H1 (cell line): ENCODE results near the gene LAMA3. TPM values are rescaled to one million over a fixed set of nuclear protein-coding genes. Genes with fewer than 3 reads are reported as not detected.

ENCODE experiments used
- CTCF ChIA-PET: fragments of 300-600 bp; sonication (Branson Sonifier 250); formaldehyde crosslinking; loops from one replicate; lab custom pipeline; 2021; ENCODE audit not compliant: partially characterized antibody; lab: Charles Lee
- POLR2A ChIA-PET: fragments of 300-600 bp; sonication (Branson Sonifier 250); formaldehyde crosslinking; loops from one replicate; lab custom pipeline; 2021; ENCODE audit warnings: inconsistent platforms; ENCODE audit not compliant: partially characterized antibody; lab: Charles Lee
- DNase-seq, 2 experiments: peaks; one replicate each; pipeline versions ENCODE4 v3.0.0 to v3.0.0-alpha.2; 2010 to 2022; ENCODE audit warnings: low spot score in 2 of 2, low read depth in 1 of 2, mixed read lengths in 1 of 2
- FAIRE-seq: peaks from 2 replicates; lab custom pipeline; 2011; peaks lifted over from hg19 to GRCh38; lab: Jason Lieb, UNC
- H2AFZ ChIP-seq: 2 replicates; pipeline ENCODE4 v1.8.1; 2012; ENCODE audit warnings: low read length, inconsistent platforms
- H2AK5ac ChIP-seq: 2 replicates; pipeline ENCODE4 v1.6.1; 2013; ENCODE audit warnings: low read depth, low read length
- H2BK120ac ChIP-seq: replicated peaks from 2 replicates; pipeline ENCODE3; 2013; ENCODE audit warnings: low read depth, low read length, inconsistent platforms
- H2BK12ac ChIP-seq: 2 replicates; pipeline ENCODE4 v1.6.1; 2013; ENCODE audit warnings: low read depth, low read length
- H2BK15ac ChIP-seq: 2 replicates; pipeline ENCODE4 v1.6.1; 2013; ENCODE audit warnings: low read length
- H2BK20ac ChIP-seq: 2 replicates; pipeline ENCODE4 v1.6.1; 2013; ENCODE audit warnings: low read length
- H2BK5ac ChIP-seq: 2 replicates; pipeline ENCODE4 v1.6.1; 2013; ENCODE audit warnings: low read depth, low read length
- H3K14ac ChIP-seq: 2 replicates; pipeline ENCODE4 v1.6.1; 2013; ENCODE audit warnings: inconsistent platforms; ENCODE audit not compliant: insufficient read length
- H3K18ac ChIP-seq: 2 replicates; pipeline ENCODE4 v1.6.1; 2013; ENCODE audit warnings: low read length; ENCODE audit errors: extremely low read depth
- H3K23ac ChIP-seq: 2 replicates; pipeline ENCODE4 v1.6.1; 2013; ENCODE audit warnings: inconsistent platforms; ENCODE audit not compliant: insufficient read length
- H3K23me2 ChIP-seq: 2 replicates; pipeline ENCODE4 v1.6.1; 2013; ENCODE audit warnings: low read depth, low read length
- H3K27ac ChIP-seq: 2 replicates; pipeline ENCODE4 v1.6.1; 2011; ENCODE audit warnings: low read depth, low read length, inconsistent platforms
- H3K27me3 ChIP-seq, 4 experiments: replicated peaks in 1 of 4; 1 replicate in 1 of 4; 2 replicates in 3 of 4; pipeline versions ENCODE4 v1.6.1 to v1.8.1; 2011 to 2013; ENCODE audit warnings: low read length in 3 of 4, mild to moderate bottlenecking in 3 of 4, inconsistent platforms in 2 of 4, mixed read lengths in 2 of 4, moderate library complexity in 1 of 4; ENCODE audit not compliant: control insufficient read depth in 3 of 4, insufficient read depth in 3 of 4; ENCODE audit errors: extremely low read depth in 1 of 4
- H3K36me3 ChIP-seq, 4 experiments: 2 replicates each; pipeline versions ENCODE4 v1.6.1 to v1.8.1; 2011 to 2013; ENCODE audit warnings: mild to moderate bottlenecking in 4 of 4, low read length in 3 of 4, moderate library complexity in 2 of 4, control low read depth in 1 of 4, inconsistent platforms in 1 of 4; ENCODE audit not compliant: insufficient read depth in 4 of 4, control insufficient read depth in 2 of 4
- H3K4ac ChIP-seq: replicated peaks from 2 replicates; pipeline ENCODE3; 2013; ENCODE audit warnings: low read length, low read depth, mixed read lengths, inconsistent platforms; ENCODE audit not compliant: insufficient read length
- H3K4me1 ChIP-seq, 4 experiments: replicated peaks in 1 of 4; 1 replicate in 1 of 4; 2 replicates in 3 of 4; pipeline versions ENCODE4 v1.6.1 to v1.8.1; 2011 to 2013; ENCODE audit warnings: low read length in 3 of 4, inconsistent platforms in 2 of 4, mixed read lengths in 1 of 4; ENCODE audit not compliant: insufficient read depth in 4 of 4, control insufficient read depth in 3 of 4
- H3K4me2 ChIP-seq, 2 experiments: 2 replicates each; pipeline versions ENCODE4 v1.6.1 to v1.8.1; 2011 to 2013; ENCODE audit warnings: low read depth in 2 of 2, low read length in 2 of 2, control low read depth in 1 of 2, inconsistent platforms in 1 of 2, mild to moderate bottlenecking in 1 of 2; ENCODE audit not compliant: insufficient read depth in 1 of 2
- H3K4me3 ChIP-seq, 4 experiments: fragments of 200-600, 300-600 bp in 1 of 4; sonication (generic), shearing (Covaris generic), sonication (Bioruptor Twin) in 1 of 4; 2 replicates each; pipeline versions ENCODE4 v1.5.1 to v1.8.1; 2011 to 2016; ENCODE audit warnings: low read length in 4 of 4, low read depth in 3 of 4, control low read depth in 2 of 4, inconsistent platforms in 2 of 4, mild to moderate bottlenecking in 2 of 4, mixed read lengths in 1 of 4, moderate library complexity in 1 of 4; ENCODE audit not compliant: insufficient read depth in 2 of 4; ENCODE audit errors: extremely low read depth in 1 of 4
- H3K56ac ChIP-seq: replicated peaks from 2 replicates; pipeline ENCODE3; 2013; ENCODE audit warnings: low read depth, mild to moderate bottlenecking, mixed read lengths, low read length, inconsistent platforms; ENCODE audit not compliant: insufficient read length
- H3K79me1 ChIP-seq: 2 replicates; pipeline ENCODE4 v1.6.1; 2013; ENCODE audit warnings: low read depth, low read length, control low read depth
- H3K79me2 ChIP-seq, 2 experiments: 2 replicates each; pipeline versions ENCODE4 v1.6.1 to v1.8.1; 2012 to 2013; ENCODE audit warnings: low read length in 2 of 2, mild to moderate bottlenecking in 2 of 2, inconsistent platforms in 1 of 2; ENCODE audit not compliant: insufficient read depth in 2 of 2, control insufficient read depth in 1 of 2
- H3K9ac ChIP-seq, 4 experiments: replicated peaks in 1 of 4; 1 replicate in 1 of 4; 2 replicates in 3 of 4; pipeline versions ENCODE4 v1.6.1 to v1.8.1; 2011 to 2013; ENCODE audit warnings: low read depth in 3 of 4, low read length in 3 of 4, control low read depth in 2 of 4, mild to moderate bottlenecking in 2 of 4, moderate library complexity in 2 of 4, inconsistent platforms in 1 of 4; ENCODE audit errors: extremely low read depth in 1 of 4
- H3K9me3 ChIP-seq, 2 experiments: 2 replicates each; pipeline versions ENCODE4 v1.6.1 to v1.8.1; 2012 to 2013; ENCODE audit warnings: mild to moderate bottlenecking in 2 of 2, moderate library complexity in 2 of 2, control low read depth in 1 of 2, inconsistent platforms in 1 of 2, low read depth in 1 of 2, low read length in 1 of 2, mixed read lengths in 1 of 2; ENCODE audit not compliant: insufficient read depth in 2 of 2
- H4K20me1 ChIP-seq, 2 experiments: replicated peaks in 1 of 2; 2 replicates each; pipeline versions ENCODE3 to v1.8.1; 2011 to 2013; ENCODE audit warnings: inconsistent platforms in 2 of 2, low read length in 2 of 2, mild to moderate bottlenecking in 1 of 2; ENCODE audit not compliant: insufficient read depth in 2 of 2, control insufficient read depth in 1 of 2
- H4K5ac ChIP-seq: 2 replicates; pipeline ENCODE4 v1.6.1; 2013; ENCODE audit warnings: low read length, low read depth, mixed read lengths, inconsistent platforms; ENCODE audit not compliant: insufficient read length
- H4K8ac ChIP-seq: 2 replicates; pipeline ENCODE4 v1.8.0; 2013; ENCODE audit warnings: mild to moderate bottlenecking, moderate library complexity, low read length, inconsistent platforms; ENCODE audit not compliant: insufficient read depth; ENCODE audit errors: extremely low read depth
- H4K91ac ChIP-seq: replicated peaks from 2 replicates; pipeline ENCODE3; 2013; ENCODE audit warnings: low read length, mixed read lengths, inconsistent platforms; ENCODE audit not compliant: insufficient read length
- ATF3 ChIP-seq: IDR thresholded peaks from 2 replicates; pipeline ENCODE4 v1.6.1; 2011; ENCODE audit warnings: low read depth, mild to moderate bottlenecking, low read length; ENCODE audit not compliant: insufficient read depth
- BACH1 ChIP-seq: IDR thresholded peaks from 2 replicates; pipeline ENCODE4 v1.6.1; 2012; ENCODE audit warnings: low read length, improper control_type of control experiment
- CHD2 ChIP-seq: IDR thresholded peaks from 2 replicates; pipeline ENCODE4 v1.6.1; 2012; ENCODE audit warnings: low read length, improper control_type of control experiment
- EZH2 ChIP-seq: fragments of 200-600 bp; sonication (generic); IDR thresholded peaks from 2 replicates; pipeline ENCODE4 v1.7.1; 2012; ENCODE audit warnings: low read depth, mild to moderate bottlenecking, moderate library complexity, low read length, inconsistent platforms; ENCODE audit not compliant: severe bottlenecking
- FOSL1 ChIP-seq: IDR thresholded peaks from 2 replicates; pipeline ENCODE4 v1.6.1; 2011; ENCODE audit warnings: mild to moderate bottlenecking, low read depth, low read length, moderate library complexity; ENCODE audit not compliant: insufficient read depth
- GTF2F1 ChIP-seq: IDR thresholded peaks from 2 replicates; pipeline ENCODE4 v1.6.1; 2012; ENCODE audit warnings: low read depth, low read length, improper control_type of control experiment, borderline replicate concordance
- HDAC6 ChIP-seq: IDR thresholded peaks from one replicate; pipeline ENCODE4 v1.7.1; 2012; ENCODE audit warnings: low read depth, mild to moderate bottlenecking, inconsistent platforms, low read length, moderate library complexity
- JUND ChIP-seq: IDR thresholded peaks from 2 replicates; pipeline ENCODE4 v1.6.1; 2011; ENCODE audit warnings: mild to moderate bottlenecking, improper control_type of control experiment, low read length
- KDM1A ChIP-seq: fragments of 200-600, 300-600 bp; sonication (generic); IDR thresholded peaks from 2 replicates; pipeline ENCODE4 v1.7.1; 2016; ENCODE audit warnings: mild to moderate bottlenecking, low read length, borderline replicate concordance
- POLR2A ChIP-seq, 2 experiments: IDR thresholded peaks; 1 replicate in 1 of 2; 2 replicates in 1 of 2; pipeline ENCODE4 v1.6.1; 2011; ENCODE audit warnings: low read depth in 2 of 2, low read length in 2 of 2, mild to moderate bottlenecking in 2 of 2; ENCODE audit errors: control extremely low read depth in 1 of 2
- RFX5 ChIP-seq: IDR thresholded peaks from 2 replicates; pipeline ENCODE4 v1.6.1; 2011; ENCODE audit warnings: low read depth, low read length, improper control_type of control experiment, borderline replicate concordance
- SIN3A ChIP-seq, 2 experiments: IDR thresholded peaks in 1 of 2; conservative IDR thresholded peaks in 1 of 2; 2 replicates each; pipeline ENCODE4 v1.6.1; 2011 to 2012; ENCODE audit warnings: low read length in 2 of 2, improper control_type of control experiment in 1 of 2, low read depth in 1 of 2, mild to moderate bottlenecking in 1 of 2
- SIX5 ChIP-seq: IDR thresholded peaks from 2 replicates; pipeline ENCODE4 v1.6.1; 2011; ENCODE audit warnings: mild to moderate bottlenecking, low read depth, low read length
- SP1 ChIP-seq: IDR thresholded peaks from 2 replicates; pipeline ENCODE4 v1.6.1; 2011; ENCODE audit warnings: low read depth, low read length
- SUZ12 ChIP-seq: fragments of 200-600 bp; sonication (generic); IDR thresholded peaks from 2 replicates; pipeline ENCODE4 v1.6.1; 2012; ENCODE audit warnings: mild to moderate bottlenecking, inconsistent platforms, low read length, moderate library complexity, mixed read lengths
- WGBS, 2 experiments: shearing (Covaris generic) in 1 of 2; methylation state at CpG; one replicate each; pipeline versions ENCODE4 v1.1.6 to v1.1.7; 2013 to 2015; ENCODE audit warnings: low lambda C conversion rate in 2 of 2, mixed read lengths in 2 of 2, inconsistent platforms in 1 of 2, low coverage in 1 of 2, missing lambda C conversion rate in 1 of 2; ENCODE audit not compliant: insufficient replicate concordance in 2 of 2, insufficient coverage in 1 of 2, insufficient read length in 1 of 2; ENCODE audit errors: extremely low coverage in 1 of 2, missing lambda C conversion rate in 1 of 2; 5-methylcytosine and 5-hydroxymethylcytosine counted together
- polyA plus RNA-seq, 7 experiments: library from polyadenylated mRNA; depleted of rRNA in 3 of 7; stranded (reverse) in 5 of 7; unstranded in 2 of 7; fragments of >200 nt in 5 of 7; fragments of 200-250 nt in 2 of 7; gene quantifications; 1 replicate in 5 of 7; 2 replicates in 1 of 7; 4 replicates in 1 of 7; pipeline versions ENCODE4 v1.2.1 to v1.2.3, GENCODE V29; 2011 to 2013; ENCODE audit warnings: missing spikeins in 2 of 7, mixed read lengths in 2 of 7
- total RNA-seq: library from RNA; stranded (reverse); fragmentation: NEBNext Ultra II Directional; extraction: Animal tissue kit (Norgen Biotek cat#: 25700); gene quantifications from 2 replicates; pipeline ENCODE4 v1.2.1, GENCODE V29; 2021

The LAMA3 gene
- total and polyA plus RNA-seq, 2 of the 8 experiments (the other 6 are each of a cell fraction or from before 2014, with no cell fraction given): 0.76 to 5.0 TPM

GRCh38 chr18:23711426-23711825 lies 22.2 kb downstream of the LAMA3 start:
- H4K20me1 ChIP-seq: no peaks in the 10 kb centered on the region
- H4K8ac ChIP-seq: no peak overlapping the region
- H3K4ac ChIP-seq: no peak overlapping the region
- H3K14ac ChIP-seq: no peak overlapping the region
- no peak for FAIRE-seq
- POLR2A ChIA-PET: interaction anchor here (1.0 kb wide), 1 partner anchor 428 kb away, joined by 3 read pairs; no protein-coding TSS in a partner anchor
- CTCF ChIA-PET: no interaction called here
- H2AFZ ChIP-seq: no peak overlapping the region
- H2BK15ac ChIP-seq: no peak overlapping the region
- H3K18ac ChIP-seq: no peak overlapping the region
- no peak overlapping the region for H2AK5ac ChIP-seq
- no peaks in the 10 kb centered on the region for H3K79me2 ChIP-seq
- H2BK120ac ChIP-seq: no peak overlapping the region
- H2BK20ac ChIP-seq: no peak overlapping the region
- no peak for DNase-seq
- H3K9me3 ChIP-seq: peaks cover 0 to 3% of the 10 kb centered on the region in 2 experiments; a peak in 1 of 4 replicates
- no peaks in the 10 kb centered on the region for H3K36me3 ChIP-seq
- 90% methylated on average over 1 of the region's 1 CpG; no CpG with 5 or more reads in 1 of the 2 experiments for WGBS, 2 experiments
- no peak overlapping the region for H4K5ac ChIP-seq
- no peak overlapping the region for H3K4me3 ChIP-seq
- no peak overlapping the region for H3K23ac ChIP-seq
- no peaks in the 10 kb centered on the region for H3K79me1 ChIP-seq
- no peak overlapping the region for H3K9ac ChIP-seq
- no peaks in the 10 kb centered on the region for H3K27me3 ChIP-seq
- no peak overlapping the region for H3K27ac ChIP-seq
- no peak overlapping the region for H2BK12ac ChIP-seq
- H2BK5ac ChIP-seq: no peak overlapping the region
- H3K4me1 ChIP-seq: no peaks in the 10 kb centered on the region
- no peak overlapping the region for H4K91ac ChIP-seq
- H3K56ac ChIP-seq: no peak overlapping the region
- H3K4me2 ChIP-seq: no peak overlapping the region
- H3K23me2 ChIP-seq: no peaks in the 10 kb centered on the region
- TF ChIP-seq EZH2: no peak
- no peak for TF ChIP-seq GTF2F1
- TF ChIP-seq SP1: no peak
- no peak for TF ChIP-seq JUND
- no peak for TF ChIP-seq KDM1A
- no peak for TF ChIP-seq BACH1
- no peak for TF ChIP-seq HDAC6
- no peak for TF ChIP-seq SIX5
- TF ChIP-seq ATF3: no peak
- TF ChIP-seq CHD2: no peak
- TF ChIP-seq SUZ12: no peak
- TF ChIP-seq FOSL1: no peak
- no peak for TF ChIP-seq POLR2A (IDR thresholded peaks at IDR 0.05; ENCODE audit: control extremely low read depth in 1 of 2, low read depth in 2 of 2, low read length in 2 of 2)
- no peak for TF ChIP-seq RFX5
- no peak for TF ChIP-seq SIN3A (conservative IDR thresholded peaks at IDR 0.05 in 1 of 2, IDR thresholded peaks at IDR 0.05 in 1 of 2; ENCODE audit: low read depth in 1 of 2, low read length in 2 of 2)
